ENCODE results near the gene SNU13. TPM values are rescaled to one million over a fixed set of nuclear protein-coding genes. Genes with fewer than 3 reads are reported as not detected.

SNU13 gene
- total RNA-seq, 1 experiment from 2014 or later: 283 TPM

DNA sequence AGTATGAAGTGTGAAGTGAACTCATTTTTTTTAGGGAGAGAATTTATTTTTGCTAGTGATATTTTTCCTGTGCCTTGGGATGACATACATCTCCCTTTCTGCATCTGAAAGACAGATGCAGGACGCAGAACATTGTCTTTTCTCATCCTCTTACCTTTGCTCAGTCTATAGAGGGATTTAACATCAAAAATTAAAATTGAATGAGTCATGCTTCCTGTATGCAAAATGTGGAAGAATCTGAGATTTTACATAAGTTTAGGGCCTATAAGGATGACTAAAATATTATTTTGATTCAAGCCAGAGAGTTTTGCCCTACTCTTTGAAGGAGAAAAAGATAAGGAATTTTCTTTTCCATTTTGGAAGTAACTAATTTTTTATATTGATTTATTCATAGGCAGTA is 40.2 kb downstream of the SNU13 start:
- Histone ChIP-seq H2AFZ (ENCODE audit: low read depth, low read length, poor library complexity, severe bottlenecking) (no peak overlapping the region), H3K4me3 (replicated peaks in 1 of 2; ENCODE audit: low read depth in 1 of 2, low read length in 2 of 2) (no peak overlapping the region), H3K4me2 (ENCODE audit: low read length) (no peak overlapping the region), H3K27ac (ENCODE audit: low read depth, low read length) (no peak overlapping the region), H4K20me1 (ENCODE audit: insufficient read depth) (0 out of 2 replicates have a peak, but pooled peaks cover 12% of the 10 kb centered on the region), H3K9me2 (ENCODE audit: insufficient read depth) (no peaks in the 10 kb centered on the region), H3K27me3 (ENCODE audit: insufficient read depth, low read length) (no peaks in the 10 kb centered on the region), H3K79me2 (ENCODE audit: insufficient read depth, low read length) (peaks cover 80% of the 10 kb centered on the region), H3K4me1 (ENCODE audit: control insufficient read depth in 1 of 2, insufficient read depth in 2 of 2, low read length in 2 of 2) (no peaks in the 10 kb centered on the region), H3K9me3 (ENCODE audit: control insufficient read depth in 1 of 2, insufficient read depth in 1 of 2, low read depth in 1 of 2, low read length in 2 of 2) (no peaks in the 10 kb centered on the region), H3K36me3 (ENCODE audit: control insufficient read depth in 1 of 2, insufficient read depth in 2 of 2, low read length in 2 of 2) (peaks cover 62 to 70% of the 10 kb centered on the region in 2 experiments), H3K9ac (ENCODE audit: low read length) (no peak overlapping the region)
- RAD21 ChIA-PET (ENCODE audit: low non-redundant PET in 1 of 2, low total read pairs in 2 of 2, uncharacterized antibody in 2 of 2, unreplicated experiment in 2 of 2): no interaction called here
- intact Hi-C loops (cut with micrococcal nuclease): no loop called here
- CTCF ChIA-PET: no interaction called here
- POLR2A ChIA-PET: no interaction called here
- DNase-seq (ENCODE audit: low read depth, low spot score) (no peak), ATAC-seq (no peak)
- TF ChIP-seq, protein P1, sequence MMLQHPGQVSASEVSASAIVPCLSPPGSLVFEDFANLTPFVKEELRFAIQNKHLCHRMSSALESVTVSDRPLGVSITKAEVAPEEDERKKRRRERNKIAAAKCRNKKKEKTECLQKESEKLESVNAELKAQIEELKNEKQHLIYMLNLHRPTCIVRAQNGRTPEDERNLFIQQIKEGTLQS (IDR thresholded peaks at IDR 0.05): no peak
- TF ChIP-seq ELF1 (IDR thresholded peaks at IDR 0.05; ENCODE audit: borderline replicate concordance, low read depth): no peak
- no peak for TF ChIP-seq CBX3 (IDR thresholded peaks at IDR 0.05; ENCODE audit: low read depth)
- TF ChIP-seq, protein P2, sequence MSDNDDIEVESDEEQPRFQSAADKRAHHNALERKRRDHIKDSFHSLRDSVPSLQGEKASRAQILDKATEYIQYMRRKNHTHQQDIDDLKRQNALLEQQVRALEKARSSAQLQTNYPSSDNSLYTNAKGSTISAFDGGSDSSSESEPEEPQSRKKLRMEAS (IDR thresholded peaks at IDR 0.05): no peak
- TF ChIP-seq, protein P3, sequence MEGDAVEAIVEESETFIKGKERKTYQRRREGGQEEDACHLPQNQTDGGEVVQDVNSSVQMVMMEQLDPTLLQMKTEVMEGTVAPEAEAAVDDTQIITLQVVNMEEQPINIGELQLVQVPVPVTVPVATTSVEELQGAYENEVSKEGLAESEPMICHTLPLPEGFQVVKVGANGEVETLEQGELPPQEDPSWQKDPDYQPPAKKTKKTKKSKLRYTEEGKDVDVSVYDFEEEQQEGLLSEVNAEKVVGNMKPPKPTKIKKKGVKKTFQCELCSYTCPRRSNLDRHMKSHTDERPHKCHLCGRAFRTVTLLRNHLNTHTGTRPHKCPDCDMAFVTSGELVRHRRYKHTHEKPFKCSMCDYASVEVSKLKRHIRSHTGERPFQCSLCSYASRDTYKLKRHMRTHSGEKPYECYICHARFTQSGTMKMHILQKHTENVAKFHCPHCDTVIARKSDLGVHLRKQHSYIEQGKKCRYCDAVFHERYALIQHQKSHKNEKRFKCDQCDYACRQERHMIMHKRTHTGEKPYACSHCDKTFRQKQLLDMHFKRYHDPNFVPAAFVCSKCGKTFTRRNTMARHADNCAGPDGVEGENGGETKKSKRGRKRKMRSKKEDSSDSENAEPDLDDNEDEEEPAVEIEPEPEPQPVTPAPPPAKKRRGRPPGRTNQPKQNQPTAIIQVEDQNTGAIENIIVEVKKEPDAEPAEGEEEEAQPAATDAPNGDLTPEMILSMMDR (IDR thresholded peaks at IDR 0.05 in 2 of 3, conservative IDR thresholded peaks at IDR 0.05 in 1 of 3; ENCODE audit: borderline replicate concordance in 1 of 3, insufficient read depth in 1 of 3, low read depth in 2 of 3, low read length in 2 of 3): no peak
- TF ChIP-seq EZH2phosphoT487 (IDR thresholded peaks at IDR 0.05; ENCODE audit: borderline replicate concordance): no peak
- TF ChIP-seq EZH2 (IDR thresholded peaks at IDR 0.05): no peak
- BruUV-seq (replicated peaks): TSS peak; percentile 22

DNA sequence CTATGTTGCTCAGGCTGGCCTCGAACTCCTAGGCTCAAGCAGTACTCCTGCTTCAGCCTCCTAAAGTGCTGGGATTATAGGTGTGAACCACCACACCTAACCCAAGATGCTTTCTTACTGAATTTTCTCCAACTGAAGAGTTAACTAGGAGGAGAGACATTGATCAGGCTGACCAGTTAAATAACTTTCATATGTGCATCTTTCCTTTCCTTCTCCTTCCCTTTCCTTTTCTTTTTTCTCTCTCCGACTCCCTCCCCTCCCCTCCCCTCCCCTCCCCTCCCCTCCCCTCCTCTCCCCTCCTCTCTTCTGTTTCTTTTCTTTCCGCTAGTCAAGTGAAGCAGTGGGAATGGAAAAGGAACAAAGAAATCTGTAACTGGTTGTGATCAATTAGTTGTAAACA is 40.9 kb downstream of the SNU13 start:
- Histone ChIP-seq H3K27me3 (ENCODE audit: insufficient read depth, low read length) (no peaks in the 10 kb centered on the region), H3K9me3 (ENCODE audit: control insufficient read depth in 1 of 2, insufficient read depth in 1 of 2, low read depth in 1 of 2, low read length in 2 of 2) (no peaks in the 10 kb centered on the region), H4K20me1 (ENCODE audit: insufficient read depth) (0 out of 2 replicates have a peak, but pooled peaks cover 12% of the 10 kb centered on the region), H3K4me1 (ENCODE audit: control insufficient read depth in 1 of 2, insufficient read depth in 2 of 2, low read length in 2 of 2) (no peaks in the 10 kb centered on the region), H3K36me3 (ENCODE audit: control insufficient read depth in 1 of 2, insufficient read depth in 2 of 2, low read length in 2 of 2) (peaks cover 64 to 66% of the 10 kb centered on the region in 2 experiments), H3K4me2 (ENCODE audit: low read length) (no peak overlapping the region), H3K9ac (ENCODE audit: low read length) (no peak overlapping the region), H3K9me2 (ENCODE audit: insufficient read depth) (no peaks in the 10 kb centered on the region), H2AFZ (ENCODE audit: low read depth, low read length, poor library complexity, severe bottlenecking) (no peak overlapping the region), H3K79me2 (ENCODE audit: insufficient read depth, low read length) (peaks cover 80% of the 10 kb centered on the region), H3K4me3 (replicated peaks in 1 of 2; ENCODE audit: low read depth in 1 of 2, low read length in 2 of 2) (no peak overlapping the region), H3K27ac (ENCODE audit: low read depth, low read length) (no peak overlapping the region)
- DNase-seq (ENCODE audit: low read depth, low spot score) (no peak), ATAC-seq (no peak)
- intact Hi-C loops (cut with micrococcal nuclease): no loop called here
- ChIA-PET POLR2A (interaction anchor here (1.5 kb wide), 1 partner anchor 27 kb away, joined by 5 read pairs; the partner anchor contains the start of genes DESI1 and XRCC6), RAD21 (ENCODE audit: low non-redundant PET in 1 of 2, low total read pairs in 2 of 2, uncharacterized antibody in 2 of 2, unreplicated experiment in 2 of 2) (no interaction called here), CTCF (no interaction called here)
- BruUV-seq (replicated peaks): no TSS peak
- TF ChIP-seq SIN3A (IDR thresholded peaks at IDR 0.05; ENCODE audit: low read depth) (no peak), EZH2 (IDR thresholded peaks at IDR 0.05) (no peak), CEBPB (IDR thresholded peaks at IDR 0.05; ENCODE audit: low read depth) (no peak), FOSL1 (IDR thresholded peaks at IDR 0.05; ENCODE audit: low read depth) (no peak), EZH2phosphoT487 (IDR thresholded peaks at IDR 0.05; ENCODE audit: borderline replicate concordance) (no peak)
- TF ChIP-seq, protein P4, sequence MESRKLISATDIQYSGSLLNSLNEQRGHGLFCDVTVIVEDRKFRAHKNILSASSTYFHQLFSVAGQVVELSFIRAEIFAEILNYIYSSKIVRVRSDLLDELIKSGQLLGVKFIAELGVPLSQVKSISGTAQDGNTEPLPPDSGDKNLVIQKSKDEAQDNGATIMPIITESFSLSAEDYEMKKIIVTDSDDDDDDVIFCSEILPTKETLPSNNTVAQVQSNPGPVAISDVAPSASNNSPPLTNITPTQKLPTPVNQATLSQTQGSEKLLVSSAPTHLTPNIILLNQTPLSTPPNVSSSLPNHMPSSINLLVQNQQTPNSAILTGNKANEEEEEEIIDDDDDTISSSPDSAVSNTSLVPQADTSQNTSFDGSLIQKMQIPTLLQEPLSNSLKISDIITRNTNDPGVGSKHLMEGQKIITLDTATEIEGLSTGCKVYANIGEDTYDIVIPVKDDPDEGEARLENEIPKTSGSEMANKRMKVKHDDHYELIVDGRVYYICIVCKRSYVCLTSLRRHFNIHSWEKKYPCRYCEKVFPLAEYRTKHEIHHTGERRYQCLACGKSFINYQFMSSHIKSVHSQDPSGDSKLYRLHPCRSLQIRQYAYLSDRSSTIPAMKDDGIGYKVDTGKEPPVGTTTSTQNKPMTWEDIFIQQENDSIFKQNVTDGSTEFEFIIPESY (IDR thresholded peaks at IDR 0.05; ENCODE audit: extremely low read depth, insufficient replicate concordance, low read length): no peak
- TF ChIP-seq, protein P2 (IDR thresholded peaks at IDR 0.05): no peak
